ENCODE data around the gene HYI.

- no peak for TF ChIP-seq CTCF (IDR thresholded peaks at IDR 0.05)
- no peak for TF ChIP-seq SIN3A (IDR thresholded peaks at IDR 0.05; ENCODE audit: borderline replicate concordance, low read depth, low read length)
- no peak for TF ChIP-seq CHD2 (IDR thresholded peaks at IDR 0.05; ENCODE audit: low read length, partially characterized antibody)
- no peak for TF ChIP-seq TAF1 (IDR thresholded peaks at IDR 0.05; ENCODE audit: borderline replicate concordance, low read depth, low read length)
- TF ChIP-seq ZBTB33 (IDR thresholded peaks at IDR 0.05; ENCODE audit: borderline replicate concordance, low read depth) = no peak
- TF ChIP-seq RAD21 (IDR thresholded peaks at IDR 0.05; ENCODE audit: low read length) = no peak
- no peak for TF ChIP-seq POLR2AphosphoS5 (IDR thresholded peaks at IDR 0.05; ENCODE audit: low read depth, low read length)
- TF ChIP-seq, protein P1, sequence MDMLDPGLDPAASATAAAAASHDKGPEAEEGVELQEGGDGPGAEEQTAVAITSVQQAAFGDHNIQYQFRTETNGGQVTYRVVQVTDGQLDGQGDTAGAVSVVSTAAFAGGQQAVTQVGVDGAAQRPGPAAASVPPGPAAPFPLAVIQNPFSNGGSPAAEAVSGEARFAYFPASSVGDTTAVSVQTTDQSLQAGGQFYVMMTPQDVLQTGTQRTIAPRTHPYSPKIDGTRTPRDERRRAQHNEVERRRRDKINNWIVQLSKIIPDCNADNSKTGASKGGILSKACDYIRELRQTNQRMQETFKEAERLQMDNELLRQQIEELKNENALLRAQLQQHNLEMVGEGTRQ (IDR thresholded peaks at IDR 0.05; ENCODE audit: borderline replicate concordance, low read depth, low read length) = no peak
- TF ChIP-seq ELF1 (IDR thresholded peaks at IDR 0.05) = no peak
- no peak for TF ChIP-seq JUND (IDR thresholded peaks at IDR 0.05)
- TF ChIP-seq, protein P2, sequence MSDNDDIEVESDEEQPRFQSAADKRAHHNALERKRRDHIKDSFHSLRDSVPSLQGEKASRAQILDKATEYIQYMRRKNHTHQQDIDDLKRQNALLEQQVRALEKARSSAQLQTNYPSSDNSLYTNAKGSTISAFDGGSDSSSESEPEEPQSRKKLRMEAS (IDR thresholded peaks at IDR 0.05; ENCODE audit: low read depth) = no peak
Observed at GRCh38 chr1:43451157-43451591, 2.6 kb downstream of the HYI start.

Data from SK-N-SH (cell line).